H1 (cell line): ENCODE measurements around the gene MCFD2. TPM values are rescaled to one million over a fixed set of nuclear protein-coding genes. Genes with fewer than 3 reads are reported as not detected.

Experiments
- SIX5 ChIP-seq: IDR thresholded peaks from 2 replicates; pipeline ENCODE4 v1.6.1; 2011; ENCODE audit warnings: mild to moderate bottlenecking, low read depth, low read length
- polyA plus RNA-seq, 7 experiments: library from polyadenylated mRNA; depleted of rRNA in 3 of 7; stranded (reverse) in 5 of 7; unstranded in 2 of 7; fragments of >200 nt in 5 of 7; fragments of 200-250 nt in 2 of 7; gene quantifications; 1 replicate in 5 of 7; 2 replicates in 1 of 7; 4 replicates in 1 of 7; pipeline versions ENCODE4 v1.2.1 to v1.2.3, GENCODE V29; 2011 to 2013; ENCODE audit warnings: missing spikeins in 2 of 7, mixed read lengths in 2 of 7
- total RNA-seq: library from RNA; stranded (reverse); fragmentation: NEBNext Ultra II Directional; extraction: Animal tissue kit (Norgen Biotek cat#: 25700); gene quantifications from 2 replicates; pipeline ENCODE4 v1.2.1, GENCODE V29; 2021

MCFD2 gene
- total and polyA plus RNA-seq, 2 of the 8 experiments (the other 6 are each of a cell fraction or from before 2014, with no cell fraction given) = 35.2 to 76.2 TPM

DNA sequence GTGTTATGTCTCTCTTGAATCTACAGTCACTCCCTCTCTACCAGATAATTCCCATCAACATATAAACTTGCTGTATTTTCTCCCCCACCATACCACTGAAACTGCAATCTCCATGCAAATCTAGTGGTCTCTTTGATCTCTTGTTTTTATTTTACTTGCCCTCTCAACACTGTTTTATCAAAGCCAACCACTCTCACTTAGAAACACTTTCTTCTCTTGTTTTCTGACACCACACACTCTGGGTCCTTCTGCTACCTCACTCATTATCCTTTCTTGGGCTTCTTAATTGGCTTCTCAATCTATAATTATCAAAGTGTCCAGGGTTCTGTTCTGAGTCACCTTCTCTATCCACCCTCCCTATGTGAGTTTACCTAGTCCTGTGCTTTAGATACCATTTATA is 2.0 kb upstream of the MCFD2 start (continued):
- no peak for TF ChIP-seq SIX5
